GM19324 (cell line): ENCODE measurements around the gene ALDH2.
"Not testable (repeated sequence)": the region's sequence is repeated elsewhere in the genome, so short reads cannot be mapped to it uniquely, and the experiment has no call there.

ENCODE experiments used
- ATAC-seq: cut with Tn5 transposase; IDR thresholded peaks from one replicate; pipeline ENCODE4 v1.9.1; 2021; ENCODE audit warnings: mild to moderate bottlenecking, moderate library complexity; ENCODE audit not compliant: unreplicated experiment, low FRiP score

Gene ALDH2

GRCh38 chr12:111766608-111767361 lies at the start of gene ALDH2:
TSS of gene ALDH2 (plus strand) at chr12:111766933. CDS start at chr12:111766983, 50 bp downstream.
- ATAC-seq, result peak; percentile 53

- not testable (repeated sequence) for ATAC-seq
These were observed 47.4 kb upstream of the ALDH2 start for GRCh38 chr12:111719316-111719715.

GRCh38 chr12:111720457-111720856 lies 46.3 kb upstream of the ALDH2 start:
- ATAC-seq, result no peak

- ATAC-seq, result not testable (repeated sequence)
These were observed 42.9 kb upstream of the ALDH2 start for GRCh38 chr12:111723646-111724360.

GRCh38 chr12:111728795-111729194 lies 37.9 kb upstream of the ALDH2 start:
- ATAC-seq, result no peak

GRCh38 chr12:111730420-111730819 lies 36.3 kb upstream of the ALDH2 start:
- ATAC-seq, result no peak

GRCh38 chr12:111732786-111733185 lies 33.9 kb upstream of the ALDH2 start:
- ATAC-seq, result no peak

GRCh38 chr12:111733340-111733915 lies 33.3 kb upstream of the ALDH2 start:
- no peak for ATAC-seq

GRCh38 chr12:111739524-111739923 lies 27.2 kb upstream of the ALDH2 start:
- ATAC-seq, result not testable (repeated sequence)

- no peak for ATAC-seq
These were observed 25.4 kb upstream of the ALDH2 start for GRCh38 chr12:111741235-111741812.

- ATAC-seq, result no peak
These were observed 21.5 kb upstream of the ALDH2 start for GRCh38 chr12:111745211-111745610.

GRCh38 chr12:111747333-111747732 lies 19.4 kb upstream of the ALDH2 start:
- no peak for ATAC-seq

GRCh38 chr12:111748151-111748672 lies 18.5 kb upstream of the ALDH2 start:
- ATAC-seq, result no peak

- ATAC-seq, result no peak
These were observed 17.9 kb upstream of the ALDH2 start for GRCh38 chr12:111748867-111749266.

- ATAC-seq, result no peak
These were observed 17.3 kb upstream of the ALDH2 start for GRCh38 chr12:111749391-111749790.

GRCh38 chr12:111753144-111753881 lies 13.4 kb upstream of the ALDH2 start:
- no peak for ATAC-seq

- ATAC-seq, result no peak
These were observed 12.1 kb upstream of the ALDH2 start for GRCh38 chr12:111754671-111755070.

GRCh38 chr12:111756196-111756595 lies 10.5 kb upstream of the ALDH2 start:
- ATAC-seq, result no peak

GRCh38 chr12:111756681-111757080 lies 10.1 kb upstream of the ALDH2 start:
- no peak for ATAC-seq
